ENCODE results near the gene TLR8. TPM values are rescaled to one million over a fixed set of nuclear protein-coding genes. Genes with fewer than 3 reads are reported as not detected.
"Not testable (repeated sequence)": the region's sequence is repeated elsewhere in the genome, so short reads cannot be mapped to it uniquely, and the experiment has no call there.

TLR8 gene
- total RNA-seq, 1 experiment from 2014 or later = not detected

GRCh38 chrX:12961196-12961718 is 54.8 kb downstream of the TLR8 start:
- H3K4me1 ChIP-seq (ENCODE audit: control insufficient read depth, insufficient read depth, low read length) = peaks cover 6% of the 10 kb centered on the region; the same call in 1 of the 2 replicates
- H3K9me3 ChIP-seq (ENCODE audit: control insufficient read depth, insufficient read depth, low read depth, low read length) = no peaks in the 10 kb centered on the region
- ChIA-PET POLR2A (no interaction called here), CTCF (no interaction called here)
- H3K27ac ChIP-seq (ENCODE audit: low read length) = no peak overlapping the region
- no peaks in the 10 kb centered on the region for H3K36me3 ChIP-seq (ENCODE audit: control insufficient read depth, insufficient read depth, low read length)
- no TSS peak for BruUV-seq (replicated peaks)
- intact Hi-C loops (cut with micrococcal nuclease; ENCODE audit: unreplicated experiment) = no loop called here
- DNase-seq (ENCODE audit: low read depth, low spot score) (no peak), ATAC-seq (no peak)
- no peaks in the 10 kb centered on the region for H3K27me3 ChIP-seq (ENCODE audit: control insufficient read depth, insufficient read depth, low read length)
- in situ Hi-C loops (cut with HindIII; ENCODE audit: low pct_unique_long_range_greater_than_20kb, low sequenced_read_pairs) = no loop called here
- no peak overlapping the region for H3K4me3 ChIP-seq (ENCODE audit: low read depth in 2 of 2, low read length in 2 of 2)
- TF ChIP-seq, protein P1, sequence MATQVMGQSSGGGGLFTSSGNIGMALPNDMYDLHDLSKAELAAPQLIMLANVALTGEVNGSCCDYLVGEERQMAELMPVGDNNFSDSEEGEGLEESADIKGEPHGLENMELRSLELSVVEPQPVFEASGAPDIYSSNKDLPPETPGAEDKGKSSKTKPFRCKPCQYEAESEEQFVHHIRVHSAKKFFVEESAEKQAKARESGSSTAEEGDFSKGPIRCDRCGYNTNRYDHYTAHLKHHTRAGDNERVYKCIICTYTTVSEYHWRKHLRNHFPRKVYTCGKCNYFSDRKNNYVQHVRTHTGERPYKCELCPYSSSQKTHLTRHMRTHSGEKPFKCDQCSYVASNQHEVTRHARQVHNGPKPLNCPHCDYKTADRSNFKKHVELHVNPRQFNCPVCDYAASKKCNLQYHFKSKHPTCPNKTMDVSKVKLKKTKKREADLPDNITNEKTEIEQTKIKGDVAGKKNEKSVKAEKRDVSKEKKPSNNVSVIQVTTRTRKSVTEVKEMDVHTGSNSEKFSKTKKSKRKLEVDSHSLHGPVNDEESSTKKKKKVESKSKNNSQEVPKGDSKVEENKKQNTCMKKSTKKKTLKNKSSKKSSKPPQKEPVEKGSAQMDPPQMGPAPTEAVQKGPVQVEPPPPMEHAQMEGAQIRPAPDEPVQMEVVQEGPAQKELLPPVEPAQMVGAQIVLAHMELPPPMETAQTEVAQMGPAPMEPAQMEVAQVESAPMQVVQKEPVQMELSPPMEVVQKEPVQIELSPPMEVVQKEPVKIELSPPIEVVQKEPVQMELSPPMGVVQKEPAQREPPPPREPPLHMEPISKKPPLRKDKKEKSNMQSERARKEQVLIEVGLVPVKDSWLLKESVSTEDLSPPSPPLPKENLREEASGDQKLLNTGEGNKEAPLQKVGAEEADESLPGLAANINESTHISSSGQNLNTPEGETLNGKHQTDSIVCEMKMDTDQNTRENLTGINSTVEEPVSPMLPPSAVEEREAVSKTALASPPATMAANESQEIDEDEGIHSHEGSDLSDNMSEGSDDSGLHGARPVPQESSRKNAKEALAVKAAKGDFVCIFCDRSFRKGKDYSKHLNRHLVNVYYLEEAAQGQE (IDR thresholded peaks at IDR 0.05; ENCODE audit: insufficient read depth in 1 of 2, low read depth in 2 of 2, low read length in 1 of 2) = no peak
- TF ChIP-seq CTCF (IDR thresholded peaks at IDR 0.05) = no peak
- no peak for TF ChIP-seq SIN3A (IDR thresholded peaks at IDR 0.05; ENCODE audit: borderline replicate concordance, insufficient read depth, low read depth, low read length)
- no peak for TF ChIP-seq POLR2AphosphoS5 (IDR thresholded peaks at IDR 0.05; ENCODE audit: low read depth, low read length)
- TF ChIP-seq TCF7L2 (IDR thresholded peaks at IDR 0.05; ENCODE audit: low read depth, low read length) = no peak

DNA sequence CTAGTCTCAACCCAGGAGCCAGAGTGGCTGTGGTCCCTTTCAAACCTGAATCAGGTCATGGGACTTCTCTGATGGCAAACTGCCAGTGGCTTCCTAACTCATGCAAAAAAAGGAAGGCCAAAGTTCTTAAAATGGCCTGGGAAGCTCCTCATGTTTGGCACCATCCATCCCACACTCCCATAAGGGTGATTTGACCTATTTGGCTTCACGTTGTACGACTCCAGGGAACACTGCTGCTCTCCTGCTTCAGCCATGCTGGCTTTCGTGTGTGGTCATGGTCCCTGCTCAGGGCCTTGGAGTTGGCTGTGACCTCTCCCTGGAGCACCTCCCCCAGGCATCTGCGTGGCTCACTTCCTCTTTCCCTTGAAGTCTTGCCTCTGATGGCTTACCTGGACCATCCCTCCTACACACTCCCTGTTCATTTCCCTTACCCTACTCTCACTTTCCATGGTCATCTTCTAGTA is 55.7 kb downstream of the TLR8 start:
- ChIA-PET POLR2A (no interaction called here), CTCF (no interaction called here)
- no peak for ATAC-seq
- TF ChIP-seq TCF7L2 (IDR thresholded peaks at IDR 0.05; ENCODE audit: low read depth, low read length) = no peak
- no peak for TF ChIP-seq POLR2AphosphoS5 (IDR thresholded peaks at IDR 0.05; ENCODE audit: low read depth, low read length)
- TF ChIP-seq SIN3A (IDR thresholded peaks at IDR 0.05; ENCODE audit: borderline replicate concordance, insufficient read depth, low read depth, low read length) = no peak
- TF ChIP-seq, protein P1 (IDR thresholded peaks at IDR 0.05; ENCODE audit: insufficient read depth in 1 of 2, low read depth in 2 of 2, low read length in 1 of 2) = no peak
- TF ChIP-seq CTCF (IDR thresholded peaks at IDR 0.05) = no peak
- intact Hi-C loops (cut with micrococcal nuclease; ENCODE audit: unreplicated experiment) (no loop called here), in situ Hi-C loops (cut with HindIII; ENCODE audit: low pct_unique_long_range_greater_than_20kb, low sequenced_read_pairs) (no loop called here)
- Histone ChIP-seq H3K27me3 (ENCODE audit: control insufficient read depth, insufficient read depth, low read length) (no peaks in the 10 kb centered on the region), H3K36me3 (ENCODE audit: control insufficient read depth, insufficient read depth, low read length) (no peaks in the 10 kb centered on the region), H3K4me1 (ENCODE audit: control insufficient read depth, insufficient read depth, low read length) (no peaks in the 10 kb centered on the region), H3K27ac (ENCODE audit: low read length) (no peak overlapping the region), H3K9me3 (ENCODE audit: control insufficient read depth, insufficient read depth, low read depth, low read length) (no peaks in the 10 kb centered on the region), H3K4me3 (ENCODE audit: low read depth in 2 of 2, low read length in 2 of 2) (no peak overlapping the region)
- no TSS peak for BruUV-seq (replicated peaks)
- DNase-seq (ENCODE audit: low read depth, low spot score) = no peak

- in situ Hi-C loops (cut with HindIII; ENCODE audit: low pct_unique_long_range_greater_than_20kb, low sequenced_read_pairs); CTCF ChIA-PET; BruUV-seq (replicated peaks); H3K4me3 ChIP-seq (ENCODE audit: low read depth in 2 of 2, low read length in 2 of 2); ATAC-seq; H3K27ac ChIP-seq (ENCODE audit: low read length); H3K4me1 ChIP-seq (ENCODE audit: control insufficient read depth, insufficient read depth, low read length); intact Hi-C loops (cut with micrococcal nuclease; ENCODE audit: unreplicated experiment); POLR2A ChIA-PET; H3K9me3 ChIP-seq (ENCODE audit: control insufficient read depth, insufficient read depth, low read depth, low read length); H3K27me3 ChIP-seq (ENCODE audit: control insufficient read depth, insufficient read depth, low read length); DNase-seq (ENCODE audit: low read depth, low spot score); H3K36me3 ChIP-seq (ENCODE audit: control insufficient read depth, insufficient read depth, low read length): not testable (repeated sequence)
These were observed 56.9 kb downstream of the TLR8 start for GRCh38 chrX:12963210-12963850.

All from Panc1 (cell line).